Measurements from ENCODE around the gene TBC1D22A.

DNA sequence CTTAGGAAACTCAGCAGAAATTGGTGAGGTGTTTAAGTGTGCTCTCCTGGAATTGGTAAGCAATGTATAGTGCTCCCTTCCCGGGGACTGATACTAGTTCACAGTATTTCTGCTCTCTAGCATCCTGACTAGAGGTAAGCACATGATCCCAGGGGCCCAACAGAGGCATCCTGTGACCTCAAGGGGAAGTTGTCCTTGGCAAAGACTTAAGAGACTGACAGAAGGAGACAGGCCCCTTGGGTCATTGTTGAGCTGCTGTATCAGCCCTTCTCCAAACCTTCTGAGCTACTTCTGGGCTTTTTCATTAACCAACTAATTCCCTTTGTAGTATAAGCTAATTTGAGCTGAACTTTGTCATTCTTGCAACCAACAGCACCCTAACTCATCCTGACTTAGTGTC, 4.3 kb upstream of the TBC1D22A start:
- TF ChIP-seq, protein P1, sequence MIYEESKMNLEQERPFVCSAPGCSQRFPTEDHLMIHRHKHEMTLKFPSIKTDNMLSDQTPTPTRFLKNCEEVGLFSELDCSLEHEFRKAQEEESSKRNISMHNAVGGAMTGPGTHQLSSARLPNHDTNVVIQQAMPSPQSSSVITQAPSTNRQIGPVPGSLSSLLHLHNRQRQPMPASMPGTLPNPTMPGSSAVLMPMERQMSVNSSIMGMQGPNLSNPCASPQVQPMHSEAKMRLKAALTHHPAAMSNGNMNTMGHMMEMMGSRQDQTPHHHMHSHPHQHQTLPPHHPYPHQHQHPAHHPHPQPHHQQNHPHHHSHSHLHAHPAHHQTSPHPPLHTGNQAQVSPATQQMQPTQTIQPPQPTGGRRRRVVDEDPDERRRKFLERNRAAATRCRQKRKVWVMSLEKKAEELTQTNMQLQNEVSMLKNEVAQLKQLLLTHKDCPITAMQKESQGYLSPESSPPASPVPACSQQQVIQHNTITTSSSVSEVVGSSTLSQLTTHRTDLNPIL (CRISPR knock-in tag; IDR thresholded peaks at IDR 0.05; ENCODE audit: low read depth), result no peak
- TF ChIP-seq, protein P2, sequence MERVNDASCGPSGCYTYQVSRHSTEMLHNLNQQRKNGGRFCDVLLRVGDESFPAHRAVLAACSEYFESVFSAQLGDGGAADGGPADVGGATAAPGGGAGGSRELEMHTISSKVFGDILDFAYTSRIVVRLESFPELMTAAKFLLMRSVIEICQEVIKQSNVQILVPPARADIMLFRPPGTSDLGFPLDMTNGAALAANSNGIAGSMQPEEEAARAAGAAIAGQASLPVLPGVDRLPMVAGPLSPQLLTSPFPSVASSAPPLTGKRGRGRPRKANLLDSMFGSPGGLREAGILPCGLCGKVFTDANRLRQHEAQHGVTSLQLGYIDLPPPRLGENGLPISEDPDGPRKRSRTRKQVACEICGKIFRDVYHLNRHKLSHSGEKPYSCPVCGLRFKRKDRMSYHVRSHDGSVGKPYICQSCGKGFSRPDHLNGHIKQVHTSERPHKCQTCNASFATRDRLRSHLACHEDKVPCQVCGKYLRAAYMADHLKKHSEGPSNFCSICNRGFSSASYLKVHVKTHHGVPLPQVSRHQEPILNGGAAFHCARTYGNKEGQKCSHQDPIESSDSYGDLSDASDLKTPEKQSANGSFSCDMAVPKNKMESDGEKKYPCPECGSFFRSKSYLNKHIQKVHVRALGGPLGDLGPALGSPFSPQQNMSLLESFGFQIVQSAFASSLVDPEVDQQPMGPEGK (CRISPR knock-in tag; IDR thresholded peaks at IDR 0.05; ENCODE audit: borderline replicate concordance), result no peak
- TF ChIP-seq RARB (CRISPR knock-in tag; IDR thresholded peaks at IDR 0.05) (no peak), ZNF565 (CRISPR knock-in tag; conservative IDR thresholded peaks at IDR 0.05; ENCODE audit: low read depth) (no peak)
- TF ChIP-seq, protein P3, sequence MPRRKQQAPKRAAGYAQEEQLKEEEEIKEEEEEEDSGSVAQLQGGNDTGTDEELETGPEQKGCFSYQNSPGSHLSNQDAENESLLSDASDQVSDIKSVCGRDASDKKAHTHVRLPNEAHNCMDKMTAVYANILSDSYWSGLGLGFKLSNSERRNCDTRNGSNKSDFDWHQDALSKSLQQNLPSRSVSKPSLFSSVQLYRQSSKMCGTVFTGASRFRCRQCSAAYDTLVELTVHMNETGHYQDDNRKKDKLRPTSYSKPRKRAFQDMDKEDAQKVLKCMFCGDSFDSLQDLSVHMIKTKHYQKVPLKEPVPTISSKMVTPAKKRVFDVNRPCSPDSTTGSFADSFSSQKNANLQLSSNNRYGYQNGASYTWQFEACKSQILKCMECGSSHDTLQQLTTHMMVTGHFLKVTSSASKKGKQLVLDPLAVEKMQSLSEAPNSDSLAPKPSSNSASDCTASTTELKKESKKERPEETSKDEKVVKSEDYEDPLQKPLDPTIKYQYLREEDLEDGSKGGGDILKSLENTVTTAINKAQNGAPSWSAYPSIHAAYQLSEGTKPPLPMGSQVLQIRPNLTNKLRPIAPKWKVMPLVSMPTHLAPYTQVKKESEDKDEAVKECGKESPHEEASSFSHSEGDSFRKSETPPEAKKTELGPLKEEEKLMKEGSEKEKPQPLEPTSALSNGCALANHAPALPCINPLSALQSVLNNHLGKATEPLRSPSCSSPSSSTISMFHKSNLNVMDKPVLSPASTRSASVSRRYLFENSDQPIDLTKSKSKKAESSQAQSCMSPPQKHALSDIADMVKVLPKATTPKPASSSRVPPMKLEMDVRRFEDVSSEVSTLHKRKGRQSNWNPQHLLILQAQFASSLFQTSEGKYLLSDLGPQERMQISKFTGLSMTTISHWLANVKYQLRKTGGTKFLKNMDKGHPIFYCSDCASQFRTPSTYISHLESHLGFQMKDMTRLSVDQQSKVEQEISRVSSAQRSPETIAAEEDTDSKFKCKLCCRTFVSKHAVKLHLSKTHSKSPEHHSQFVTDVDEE (CRISPR knock-in tag; IDR thresholded peaks at IDR 0.05), result no peak
